GM21786 (cell line): Measurements from ENCODE around the gene EEF1A2.

Experiments
- ATAC-seq: cut with Tn5 transposase; IDR thresholded peaks from one replicate; pipeline ENCODE4 v1.9.1; 2021; ENCODE audit not compliant: unreplicated experiment

The EEF1A2 gene

DNA sequence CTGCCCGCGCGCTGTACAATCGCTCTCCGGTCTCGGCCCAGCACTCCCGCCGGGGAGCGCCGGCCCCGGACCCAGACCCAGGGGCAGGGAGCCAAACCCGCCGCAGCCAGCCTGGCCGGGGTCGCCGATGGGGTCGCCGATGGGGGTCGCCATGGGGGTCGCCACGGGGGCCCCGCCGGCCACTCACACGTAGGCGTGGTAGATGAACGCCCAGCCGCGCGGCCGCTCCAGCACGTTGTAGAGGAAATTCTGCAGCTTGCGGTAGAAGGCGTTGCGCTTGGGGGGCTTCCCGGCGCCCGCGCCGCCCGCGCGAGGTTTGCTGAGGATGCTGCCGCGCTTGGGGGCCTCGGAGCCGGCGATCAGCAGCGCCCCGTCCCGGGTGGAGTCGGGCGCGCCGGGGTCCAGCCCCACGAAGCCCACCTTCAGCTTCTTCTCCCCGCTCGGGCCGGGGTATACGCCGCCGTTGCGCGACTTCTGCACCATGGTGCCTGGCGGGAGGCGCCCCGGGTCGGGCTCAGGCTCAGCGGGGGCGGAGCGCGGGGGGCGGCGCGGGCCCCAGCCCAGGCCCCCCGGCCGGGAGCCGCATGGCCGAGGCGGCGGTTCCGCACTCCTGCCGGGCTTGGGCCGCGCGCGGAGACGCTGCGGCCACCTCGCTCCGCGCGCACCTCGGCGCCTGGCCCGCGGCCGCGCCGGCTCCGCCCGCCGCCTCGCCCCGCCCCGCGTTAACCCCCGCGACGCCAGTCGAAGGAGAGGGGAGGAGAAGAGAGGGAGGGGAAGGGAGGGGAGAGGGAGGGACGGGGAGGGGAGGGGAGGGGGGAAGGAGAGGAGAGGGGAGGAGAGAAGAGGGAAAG is 26.7 kb downstream of the EEF1A2 start, which contains the start of gene KCNQ2:
Gene KCNQ2 (minus strand): TSS at position 675 of the 851 bp plus-strand sequence. CDS start 192 bp downstream, at position 483.
- ATAC-seq, result no peak

DNA sequence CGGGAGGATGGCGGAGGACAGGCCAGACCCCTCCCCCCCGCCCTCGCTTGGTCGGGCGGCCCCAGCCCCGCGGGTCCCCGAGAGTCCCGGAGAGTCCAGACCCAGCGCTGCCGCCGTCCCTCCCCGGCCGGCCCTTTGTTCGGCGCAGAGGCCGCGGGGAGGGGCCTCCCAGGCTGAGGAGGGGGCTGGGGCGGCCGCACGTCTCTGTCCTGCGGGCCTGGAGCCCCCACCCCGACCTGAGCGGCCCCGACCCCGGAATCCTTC is 27.2 kb downstream of the EEF1A2 start:
- no peak for ATAC-seq

DNA sequence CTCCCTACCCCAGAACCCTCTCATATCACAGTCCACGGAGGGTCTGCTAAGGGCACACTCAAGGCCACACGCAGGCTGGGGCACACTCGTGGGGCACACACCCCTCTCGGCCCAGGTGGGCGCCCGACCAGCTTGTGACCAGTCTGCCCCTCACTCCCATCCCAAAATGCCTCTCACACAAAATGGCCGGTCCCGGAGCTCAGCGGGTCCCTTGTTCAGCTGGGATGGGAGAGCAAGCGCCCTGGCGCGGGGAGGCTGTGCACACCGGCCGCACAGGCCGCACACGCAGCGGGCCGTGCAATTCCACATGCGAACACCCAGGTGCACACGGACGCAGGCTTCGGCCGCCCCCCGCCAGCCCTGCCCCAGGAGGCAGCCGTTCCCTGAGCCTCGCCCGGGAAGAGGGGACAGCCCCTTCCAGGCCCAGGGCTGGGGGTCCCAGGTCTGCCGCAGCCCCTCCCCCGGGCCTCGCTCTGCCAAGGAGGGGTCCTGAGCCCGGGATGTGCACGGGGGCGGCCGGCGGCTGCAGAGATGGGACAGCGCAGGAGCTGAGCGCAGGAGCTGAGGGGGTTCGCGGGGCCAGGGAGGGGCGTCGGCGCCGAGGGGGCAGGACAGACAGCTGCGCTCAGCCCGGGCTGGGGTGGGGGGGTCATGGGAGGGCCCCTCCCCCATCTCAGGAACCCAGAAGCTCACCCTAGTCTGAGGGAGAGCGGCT is 27.7 kb downstream of the EEF1A2 start:
- no peak for ATAC-seq

DNA sequence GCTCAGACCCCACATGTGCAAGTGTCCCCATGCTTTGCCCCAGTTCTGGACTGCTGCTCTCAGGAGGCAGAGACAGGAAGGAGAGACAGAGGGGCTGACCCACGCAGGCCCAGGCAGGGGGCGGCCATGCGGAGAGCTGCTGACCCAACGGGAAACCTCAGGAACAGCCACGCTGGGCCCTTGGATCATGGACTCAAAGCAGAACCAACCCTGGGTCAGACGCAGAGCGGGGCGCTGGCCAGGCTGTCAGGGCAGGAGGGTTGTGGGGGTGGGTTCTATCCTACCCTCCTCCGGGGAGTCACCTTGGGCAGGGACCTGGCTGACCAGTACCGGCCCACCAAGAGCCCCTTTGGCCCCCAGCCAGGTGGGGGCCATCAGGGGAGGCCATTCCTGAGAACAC is 28.5 kb downstream of the EEF1A2 start:
- ATAC-seq, result no peak

DNA sequence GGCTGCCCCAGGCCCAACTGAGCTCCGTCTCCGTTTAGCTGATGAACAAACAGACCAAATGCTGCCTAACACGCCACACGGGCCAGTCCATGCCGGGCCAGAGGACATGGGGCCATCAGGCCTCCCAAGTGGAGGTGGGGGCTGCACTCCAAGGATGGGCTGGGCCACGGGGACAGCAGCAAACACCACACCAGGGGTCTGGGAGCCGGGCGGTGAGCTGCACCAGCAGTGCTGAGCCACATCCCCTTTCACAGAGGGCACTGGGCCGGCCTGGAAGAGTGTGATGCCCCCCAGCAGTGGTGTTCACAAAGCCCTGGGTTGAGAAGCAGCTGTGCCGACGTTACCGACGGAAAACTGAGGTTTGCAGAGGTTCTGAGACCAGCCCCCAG is 29.2 kb downstream of the EEF1A2 start:
- no peak for ATAC-seq

DNA sequence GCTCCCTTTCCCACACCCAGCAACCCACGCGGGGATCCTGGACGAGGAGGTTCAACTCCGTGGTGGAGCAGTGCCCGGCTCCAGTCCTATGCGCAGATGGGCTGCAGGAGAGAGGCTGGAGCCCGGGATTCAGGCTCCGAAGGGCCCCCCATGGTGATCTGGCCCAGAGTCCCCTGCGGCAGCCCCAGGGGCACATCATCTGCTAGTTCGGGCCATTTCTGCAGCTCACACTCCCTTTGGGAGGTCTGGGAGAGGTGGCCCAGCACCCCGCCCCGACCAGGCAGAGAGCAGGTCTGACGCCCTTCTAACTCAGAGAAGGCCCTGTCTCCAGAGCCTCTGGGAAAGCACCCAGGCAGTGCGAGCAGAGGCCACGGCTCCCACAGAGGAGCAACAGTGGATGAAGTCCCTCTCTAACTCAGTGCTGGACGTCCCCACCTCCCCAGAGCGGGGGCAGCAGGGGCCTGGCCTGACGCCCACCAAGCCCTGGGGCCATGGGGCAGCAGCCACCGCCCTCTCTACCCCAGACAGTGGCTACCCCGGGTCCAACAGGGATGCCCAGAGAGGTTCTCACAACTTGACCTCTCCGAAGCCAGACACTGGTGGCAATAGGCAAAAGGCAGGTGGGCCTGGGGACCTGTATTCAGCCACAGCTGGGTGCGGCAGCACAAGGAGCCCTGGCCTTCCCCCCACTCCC is 29.7 kb downstream of the EEF1A2 start:
- ATAC-seq, result no peak

DNA sequence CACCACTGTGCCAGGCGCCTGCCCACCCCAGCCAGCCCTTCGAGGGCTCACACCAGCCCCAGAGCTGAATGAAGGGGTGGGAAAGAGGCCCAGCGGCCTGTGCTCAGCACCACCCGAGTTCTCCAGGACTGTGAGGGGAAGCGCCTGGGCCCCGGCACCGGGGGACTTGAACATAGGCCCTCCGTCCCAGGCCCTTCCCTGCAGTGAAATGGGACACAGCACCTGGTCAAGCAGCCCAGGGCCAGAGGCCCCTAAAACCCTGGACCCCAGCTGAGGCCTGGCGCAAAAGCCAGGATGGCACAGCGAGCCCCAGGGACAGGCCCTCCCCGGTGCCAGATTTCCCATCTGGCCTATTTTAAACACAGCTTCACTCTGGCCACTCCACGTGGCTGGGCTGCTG is 30.5 kb downstream of the EEF1A2 start:
- ATAC-seq, result no peak

DNA sequence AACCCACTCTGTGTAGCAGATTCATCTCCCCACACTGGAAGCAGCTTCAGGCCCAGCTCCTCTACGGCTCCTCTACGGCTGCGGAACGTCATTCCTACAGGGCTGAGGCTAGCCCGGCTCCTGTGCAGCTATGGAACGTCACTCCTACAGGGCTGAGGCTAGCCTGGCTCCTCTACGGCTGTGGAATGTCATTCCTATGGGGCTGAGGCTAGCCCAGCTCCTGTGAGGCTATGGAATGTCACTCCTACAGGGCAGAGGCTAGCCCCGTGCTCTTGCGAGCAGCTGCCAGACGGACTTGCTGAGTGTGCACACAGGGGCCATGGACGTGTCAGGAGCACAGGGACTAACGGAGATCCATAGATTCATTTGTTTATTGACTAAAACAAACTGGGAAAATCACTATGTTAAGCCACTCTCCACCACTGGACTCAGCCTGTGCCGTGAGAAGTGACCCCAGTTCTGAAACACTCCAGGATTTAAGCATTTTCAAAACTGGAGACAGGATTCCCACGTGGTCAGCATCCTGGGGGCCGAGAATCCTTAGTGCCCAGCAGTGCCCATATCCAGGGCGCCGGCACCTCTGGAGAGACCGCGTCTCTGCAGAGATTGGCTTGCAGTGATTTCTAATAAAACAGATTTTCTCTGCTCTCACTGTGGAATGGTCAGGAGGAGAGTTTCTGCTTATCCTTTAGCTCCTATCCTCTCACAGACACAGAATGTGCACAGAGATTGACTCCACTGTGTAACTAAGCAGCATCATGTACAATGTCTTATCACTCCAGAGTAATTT is 31.4 kb downstream of the EEF1A2 start:
- no peak for ATAC-seq

DNA sequence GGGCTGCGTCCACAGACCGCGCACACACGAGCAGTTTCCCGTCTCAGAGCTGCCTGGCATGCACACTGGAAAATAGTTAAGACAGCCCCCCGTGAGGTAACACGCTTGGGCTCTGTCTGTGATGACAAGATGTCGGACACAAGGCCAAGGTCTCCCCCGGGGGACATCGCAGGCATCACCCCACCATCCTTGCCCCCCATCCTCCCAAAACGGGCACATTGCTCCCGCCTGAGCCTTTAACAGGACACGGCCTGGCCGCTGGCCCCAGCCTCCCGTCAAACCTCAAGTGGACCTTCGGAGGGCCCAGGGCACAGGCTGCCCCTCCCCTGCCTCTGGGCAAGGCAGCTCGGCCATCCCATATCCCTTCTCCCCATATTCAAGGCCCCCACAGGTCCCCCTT is 32.0 kb downstream of the EEF1A2 start:
- no peak for ATAC-seq

DNA sequence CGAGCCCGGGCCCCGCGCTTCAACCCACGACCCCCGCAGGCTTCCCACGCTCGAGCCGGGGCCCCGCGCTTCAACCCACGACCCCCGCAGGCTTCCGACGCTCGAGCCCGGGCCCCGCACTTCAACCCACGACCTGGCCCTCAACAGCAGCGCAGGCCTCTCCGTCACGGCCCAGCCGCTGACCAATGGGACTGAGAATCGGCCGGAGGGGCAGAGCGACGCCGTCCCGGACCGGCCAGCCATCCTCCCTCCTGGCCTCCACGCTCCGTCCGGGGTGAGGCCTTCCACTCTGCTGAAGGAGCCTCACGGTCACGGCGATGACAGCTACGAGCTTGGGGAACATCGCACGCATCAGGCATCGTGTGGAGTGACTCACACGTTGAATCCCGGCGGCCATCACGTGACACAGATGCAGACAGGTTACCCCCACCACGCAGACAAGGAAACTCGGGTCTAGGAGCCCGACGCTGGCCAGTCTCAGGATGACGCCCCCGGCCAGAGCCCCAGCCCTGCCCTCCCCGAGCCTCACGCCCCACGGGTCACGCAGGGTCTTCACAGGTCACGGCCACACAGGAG is 32.5 kb downstream of the EEF1A2 start:
- no peak for ATAC-seq

DNA sequence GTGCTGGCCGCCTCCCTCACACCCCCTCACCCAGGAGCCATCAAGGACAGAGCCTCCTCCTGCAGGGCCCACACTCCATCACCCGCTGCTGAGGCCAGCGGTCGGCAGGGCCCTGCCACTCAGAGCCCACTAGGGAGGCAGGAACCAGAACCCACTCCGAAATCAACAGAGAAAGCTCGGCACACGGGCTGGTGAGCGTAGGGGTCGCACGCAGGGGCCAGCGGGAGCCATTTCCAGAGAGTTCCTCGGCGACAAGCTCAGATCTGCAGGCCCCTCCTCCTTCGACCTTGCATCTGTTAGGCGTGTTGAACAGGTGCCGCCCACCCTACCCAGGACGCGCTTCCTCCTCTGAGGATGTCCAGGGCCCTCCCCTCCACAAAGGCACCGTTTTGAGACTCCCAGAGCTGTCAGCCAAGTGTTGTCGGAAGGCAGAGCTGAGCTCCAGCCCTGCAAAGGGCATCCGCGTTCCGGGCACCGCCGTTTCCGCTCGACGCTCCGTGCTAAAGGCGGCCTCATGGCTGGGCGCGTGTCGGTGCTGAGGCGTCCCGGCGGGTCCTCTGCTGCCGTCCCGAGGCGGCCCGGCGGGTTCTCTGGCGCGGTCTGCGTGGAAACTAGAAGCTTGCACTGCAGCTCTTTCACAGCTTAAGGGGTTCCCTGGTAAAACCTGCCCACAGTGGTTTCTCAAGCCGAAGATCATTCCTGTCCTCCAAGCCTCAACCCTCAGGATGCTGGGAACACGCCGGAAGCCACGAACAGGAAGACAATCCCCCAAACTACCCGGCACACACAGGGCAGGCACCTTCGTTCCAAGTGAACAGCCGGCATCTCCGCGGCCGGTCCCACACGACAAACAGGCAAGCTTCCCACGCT is 33.3 kb downstream of the EEF1A2 start:
- no peak for ATAC-seq

DNA sequence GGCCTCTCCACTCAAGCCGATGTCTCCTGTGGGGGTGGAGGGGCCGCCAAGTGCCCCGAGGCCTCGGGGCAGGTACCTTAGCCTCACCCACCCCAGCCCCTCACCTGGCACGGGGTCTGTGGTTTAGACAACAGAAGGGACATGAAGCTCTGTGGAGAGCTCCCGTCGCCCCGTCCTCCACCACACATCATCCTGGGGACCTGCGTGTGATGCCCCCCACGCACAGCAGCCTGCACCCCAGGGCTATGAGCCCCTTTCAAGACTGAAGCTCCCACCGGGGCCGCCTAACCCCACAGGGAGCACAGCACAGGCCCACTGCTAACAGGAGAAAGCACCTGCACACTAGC is 34.6 kb downstream of the EEF1A2 start:
- ATAC-seq, result no peak

DNA sequence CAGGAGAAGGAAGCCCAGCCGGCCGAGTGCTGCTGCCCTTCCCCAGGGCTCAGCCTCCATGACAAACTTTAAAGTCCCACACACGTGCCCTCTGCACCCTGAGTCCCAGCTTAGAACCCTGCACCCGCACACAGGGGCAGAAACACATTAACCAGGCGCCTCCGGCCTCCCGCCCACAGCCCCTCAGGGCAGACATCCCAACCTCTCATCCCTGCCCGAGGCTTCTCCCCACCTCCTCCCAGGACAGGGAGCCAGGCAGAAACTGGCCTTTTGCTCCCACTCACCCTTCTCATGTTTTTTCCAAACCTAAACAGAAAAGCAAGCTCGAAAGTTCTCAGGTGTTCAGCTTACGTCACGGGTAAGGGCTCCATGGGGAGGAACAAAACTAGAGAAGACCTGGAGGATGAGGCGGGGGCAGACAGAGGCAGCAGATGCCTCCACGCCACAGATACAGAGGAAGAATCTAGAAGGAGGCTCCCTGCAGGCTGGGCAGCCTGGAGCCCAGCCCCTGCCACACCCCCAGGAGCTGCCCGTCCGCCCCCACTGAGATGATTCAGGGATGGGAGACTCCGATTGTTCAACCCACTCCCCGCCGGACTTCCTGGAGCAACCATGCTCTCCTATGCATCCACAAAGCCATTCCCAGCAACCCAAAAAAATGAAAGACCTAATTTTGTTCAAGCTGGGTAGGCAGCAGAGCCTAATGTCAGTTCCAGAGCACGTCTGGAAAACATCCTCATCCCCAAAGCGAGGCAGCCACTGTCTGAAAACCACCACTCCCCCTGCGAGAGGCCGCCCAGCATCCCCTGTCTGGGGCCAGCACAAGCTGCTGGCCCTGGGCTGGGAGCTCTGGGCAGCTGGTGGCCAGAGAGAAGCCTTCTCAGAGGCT is 35.2 kb downstream of the EEF1A2 start:
- ATAC-seq, result no peak

DNA sequence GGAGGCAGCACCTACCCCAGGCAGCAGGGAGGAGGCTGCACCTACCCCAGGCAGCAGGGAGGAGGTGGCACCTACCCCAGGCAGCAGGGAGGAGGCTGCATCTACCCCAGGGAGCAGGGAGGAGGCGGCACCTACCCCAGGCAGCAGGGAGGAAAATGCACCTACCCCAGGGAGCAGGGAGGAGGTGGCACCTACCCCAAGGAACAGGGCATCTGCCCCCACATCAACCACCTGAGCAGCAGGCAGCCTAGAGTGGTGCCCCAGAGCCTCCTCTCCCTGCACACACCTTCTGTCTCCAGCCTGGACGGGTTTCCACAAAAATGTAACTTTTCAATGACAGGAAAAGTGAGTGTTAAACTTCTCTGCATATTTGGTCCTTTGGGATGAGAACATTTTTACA is 36.6 kb downstream of the EEF1A2 start:
- ATAC-seq, result no peak

DNA sequence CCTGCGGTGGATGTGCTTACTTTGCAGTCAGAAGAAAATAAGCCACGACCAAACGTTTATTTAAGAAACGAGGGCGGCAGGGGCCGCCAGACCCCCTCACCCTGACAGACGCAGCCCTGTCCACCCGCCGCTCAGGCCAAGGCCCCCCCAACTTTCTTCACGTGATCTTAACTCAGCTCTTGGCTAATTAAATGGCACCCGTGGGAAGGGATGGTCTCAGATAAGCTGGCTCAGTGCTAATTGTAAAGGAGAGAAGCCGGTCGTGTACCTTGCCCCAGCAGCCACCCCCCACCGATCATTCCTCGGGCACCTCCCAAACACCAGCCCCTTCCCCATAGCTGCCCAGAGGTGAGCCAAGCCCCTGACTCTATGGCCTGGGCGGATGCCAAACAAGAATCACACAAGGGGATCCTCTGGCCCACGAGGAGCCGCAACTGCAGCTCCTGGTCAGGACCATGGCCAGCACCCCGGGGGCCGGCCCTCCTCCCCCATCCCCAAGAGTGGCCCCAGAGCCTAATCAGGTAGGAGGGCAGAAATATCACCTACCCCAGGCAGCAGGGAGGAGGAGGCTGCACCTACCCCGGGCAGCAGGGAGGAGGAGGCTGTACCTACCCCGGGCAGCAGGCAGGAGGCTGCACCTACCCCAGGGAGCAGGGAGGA is 37.6 kb downstream of the EEF1A2 start:
- ATAC-seq, result no peak

DNA sequence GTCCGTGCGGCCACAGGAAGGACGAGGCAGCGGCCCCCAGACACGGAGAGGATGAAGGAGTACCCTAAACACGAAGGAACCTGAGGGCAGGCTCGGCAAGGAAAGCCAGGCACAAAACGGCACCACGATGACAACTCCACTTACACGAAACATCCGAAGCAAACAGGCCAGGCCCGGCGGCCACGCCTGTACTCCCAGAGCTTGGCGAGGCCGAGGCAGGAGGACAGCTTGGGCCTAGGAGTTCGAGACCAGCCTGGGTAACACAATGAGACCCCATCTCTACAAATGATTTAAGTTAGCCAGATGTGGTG is 39.9 kb downstream of the EEF1A2 start:
- ATAC-seq, result no peak

DNA sequence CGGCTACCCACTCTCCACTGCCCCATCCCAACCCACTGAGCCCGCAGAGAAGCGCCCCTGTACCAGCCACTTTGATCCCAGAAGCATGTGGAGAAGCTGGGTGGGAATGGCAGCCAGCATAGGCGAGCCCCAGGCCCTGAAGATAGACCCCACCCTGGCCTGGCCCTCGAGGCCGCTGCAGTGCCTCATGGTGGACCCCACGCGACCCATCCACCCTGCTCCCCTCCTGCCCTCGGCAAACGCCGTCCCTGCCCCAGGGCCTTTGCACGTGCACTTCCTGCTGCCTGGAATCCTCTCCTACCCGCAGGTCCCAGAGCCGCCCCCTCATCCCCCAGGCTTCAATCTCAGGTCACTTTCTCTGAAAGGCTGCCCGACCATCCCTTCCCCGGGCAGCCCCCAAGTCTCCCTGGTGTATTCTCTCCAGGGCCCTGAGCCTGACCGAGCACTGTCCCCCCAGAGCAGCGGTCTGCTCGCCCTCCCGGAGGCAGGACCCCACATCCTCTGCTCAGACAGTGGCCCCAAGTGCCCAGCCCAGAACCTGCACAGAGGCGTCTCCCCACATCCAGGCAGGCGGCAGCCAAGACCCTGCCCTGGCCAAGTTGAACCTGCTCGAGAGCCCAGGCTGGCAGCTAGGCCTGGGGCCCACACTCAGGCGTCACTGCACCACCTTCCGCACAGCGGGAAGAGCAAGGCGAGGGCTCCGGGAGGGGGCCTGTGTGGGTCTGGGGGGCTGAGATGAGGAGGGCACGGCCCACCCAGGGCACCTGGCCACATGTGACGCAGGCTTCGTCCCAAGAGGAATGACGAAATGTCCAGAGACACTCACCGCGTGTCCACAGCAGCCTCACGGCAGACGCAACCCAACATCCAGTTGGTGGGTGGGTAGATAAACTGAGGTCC is 40.5 kb downstream of the EEF1A2 start:
- ATAC-seq, result no peak

DNA sequence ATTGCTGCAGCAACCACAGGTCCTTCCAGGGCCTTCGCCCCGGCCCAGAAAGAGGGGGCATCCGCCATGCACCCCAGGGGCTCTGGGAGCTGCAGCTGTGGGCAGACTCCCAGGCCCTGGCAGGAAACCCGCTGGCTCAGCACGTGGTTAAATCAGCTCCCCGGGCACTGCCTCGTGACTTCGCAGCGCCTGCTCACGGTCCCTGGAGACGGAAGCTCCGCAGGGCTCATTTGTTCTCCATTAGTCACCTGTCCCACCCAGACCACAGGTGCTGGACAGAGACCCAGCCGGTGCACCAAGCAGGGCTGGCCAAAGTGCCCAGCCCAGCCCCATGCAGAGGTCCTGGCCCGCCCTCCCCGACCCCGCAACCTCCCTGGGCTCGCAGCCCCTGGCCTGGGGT is 41.1 kb downstream of the EEF1A2 start:
- ATAC-seq, result no peak
